Eye (tissue), 1 donor: ENCODE results near the gene UBE2QL1.

Experiments used
- DNase-seq: peaks from one replicate; pipeline ENCODE4 v3.0.0-alpha.2; 2015

Gene UBE2QL1

DNA sequence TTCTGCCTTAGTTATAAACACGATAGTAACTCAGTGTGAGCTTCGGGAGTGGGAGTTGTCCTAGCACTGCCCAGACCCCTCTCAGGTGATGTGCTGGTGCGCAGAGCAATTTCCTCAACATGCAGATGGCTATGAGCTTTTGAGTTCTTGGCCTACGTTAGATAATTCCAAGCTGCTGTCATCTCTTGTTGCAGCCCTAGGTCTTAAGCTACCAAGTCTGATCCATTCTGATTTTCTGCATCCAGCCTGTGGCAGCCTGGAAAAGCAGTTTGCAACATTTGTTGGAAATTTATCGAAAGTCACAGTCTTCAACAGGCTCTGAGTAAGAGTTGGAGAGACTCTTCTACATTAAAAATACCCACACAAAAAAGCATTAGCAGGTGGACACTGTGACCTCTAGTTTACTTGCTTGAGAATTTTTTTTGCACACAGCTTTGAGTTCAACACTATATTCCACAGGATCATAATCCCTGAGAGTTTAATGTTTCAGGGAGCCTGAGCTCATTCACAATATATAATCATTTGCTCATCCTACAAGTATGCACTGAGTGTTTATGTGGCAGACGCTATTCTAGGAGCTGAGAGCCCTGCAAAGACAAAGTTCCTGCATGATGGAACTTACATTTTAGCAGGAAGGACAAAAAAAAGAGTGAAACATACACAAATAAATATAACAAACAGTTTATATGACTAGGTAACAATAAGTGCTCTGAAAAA lies 91.6 kb downstream of the UBE2QL1 start:
- DNase-seq, result peak; percentile 32

DNA sequence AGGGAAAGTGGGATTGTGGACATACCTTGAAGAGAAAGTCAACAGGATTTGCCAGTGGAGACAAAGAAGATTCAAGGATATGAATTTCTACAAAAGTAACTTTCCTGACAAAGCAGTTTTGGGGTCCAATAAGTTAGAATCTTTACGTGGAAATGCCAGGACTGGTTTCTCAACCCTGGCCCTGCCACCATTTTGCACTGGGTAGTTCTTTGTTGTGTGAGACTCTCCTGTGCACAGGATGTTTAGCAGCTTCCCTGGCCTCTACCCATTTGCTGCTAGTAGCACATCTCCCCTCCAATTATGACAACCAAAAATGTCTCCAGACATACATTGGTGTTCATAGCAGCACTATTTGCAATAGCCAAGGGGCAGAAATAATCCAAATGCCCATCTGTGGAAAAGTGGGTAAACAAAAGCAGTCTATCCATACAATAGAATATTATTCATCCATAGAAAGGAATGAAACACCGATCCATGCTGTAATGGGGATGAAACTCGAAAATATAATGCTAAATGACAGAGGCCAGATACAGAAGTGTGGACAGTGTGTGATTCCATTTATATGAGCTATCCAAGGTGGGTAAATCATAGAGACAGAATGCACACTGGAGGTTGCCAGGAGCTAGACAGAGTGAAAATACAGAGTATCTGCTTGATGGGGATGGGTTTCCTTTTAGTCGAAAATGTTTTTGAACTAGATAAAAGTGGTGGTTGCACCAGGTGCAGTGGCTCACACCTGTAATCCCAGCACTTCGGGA lies 92.8 kb downstream of the UBE2QL1 start:
- DNase-seq, result no peak

DNA sequence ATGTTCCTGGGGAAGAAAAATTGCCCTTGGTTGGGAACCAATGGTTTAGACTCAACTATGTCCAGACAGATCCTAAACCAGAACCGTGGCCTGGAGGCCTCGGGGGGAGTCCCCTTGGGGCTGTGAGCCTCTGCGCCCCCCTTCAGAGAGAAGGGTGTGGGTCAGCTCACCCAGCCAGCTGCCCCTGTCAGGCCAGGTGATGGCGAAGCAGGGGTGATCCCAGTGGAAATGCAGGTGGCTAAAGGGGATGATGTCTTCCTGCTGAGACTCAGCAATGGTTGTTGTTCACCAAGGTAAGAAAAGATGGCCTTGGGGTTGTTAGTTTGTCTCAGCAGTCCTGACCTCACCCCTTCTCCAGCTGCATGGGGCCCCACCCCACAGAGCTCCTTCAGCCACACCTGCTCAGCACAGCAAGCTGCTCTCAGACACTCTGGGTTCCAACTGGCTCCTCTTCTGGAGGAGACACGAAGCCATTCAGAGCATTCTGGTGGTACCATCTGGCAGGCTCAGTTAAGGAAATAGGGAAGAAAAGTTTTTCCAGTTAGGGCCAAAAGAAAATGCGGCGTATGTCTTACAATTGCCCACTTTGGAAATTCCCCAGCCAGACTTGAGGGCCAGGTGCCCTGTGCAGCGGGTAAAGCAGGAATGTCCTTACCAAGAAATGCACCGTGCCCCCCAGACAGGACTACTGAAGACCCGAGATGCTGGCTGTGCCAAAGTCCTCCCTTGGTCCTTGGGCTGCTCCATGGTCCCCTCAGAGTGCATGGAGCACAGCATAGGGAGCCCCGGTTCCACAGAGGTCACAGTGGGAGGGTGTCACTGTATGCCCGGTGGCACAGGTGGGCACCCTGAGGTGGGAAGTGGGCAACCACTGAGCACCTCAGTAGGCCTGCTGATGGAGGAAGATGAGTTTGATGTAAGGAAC lies 94.0 kb downstream of the UBE2QL1 start:
- no peak for DNase-seq

DNA sequence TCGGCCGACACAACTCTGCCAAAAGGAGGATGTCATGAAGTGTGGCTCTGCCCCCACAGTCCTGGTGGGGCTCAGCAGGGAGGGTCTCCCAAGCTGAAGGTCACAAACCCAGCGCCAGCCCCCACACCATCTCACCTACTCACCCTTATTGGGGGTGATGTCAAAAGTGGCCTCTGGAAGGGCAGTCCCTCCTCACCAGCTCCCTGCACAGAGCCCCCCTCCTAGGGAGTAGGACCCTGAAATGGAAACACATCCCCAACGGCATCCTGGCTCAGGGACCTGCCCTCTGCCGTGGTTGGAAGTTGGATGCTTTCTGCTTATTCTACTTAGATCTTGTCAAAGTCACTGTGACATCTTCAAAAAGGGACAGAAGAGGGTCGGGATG lies 94.7 kb downstream of the UBE2QL1 start:
- DNase-seq, result no peak

DNA sequence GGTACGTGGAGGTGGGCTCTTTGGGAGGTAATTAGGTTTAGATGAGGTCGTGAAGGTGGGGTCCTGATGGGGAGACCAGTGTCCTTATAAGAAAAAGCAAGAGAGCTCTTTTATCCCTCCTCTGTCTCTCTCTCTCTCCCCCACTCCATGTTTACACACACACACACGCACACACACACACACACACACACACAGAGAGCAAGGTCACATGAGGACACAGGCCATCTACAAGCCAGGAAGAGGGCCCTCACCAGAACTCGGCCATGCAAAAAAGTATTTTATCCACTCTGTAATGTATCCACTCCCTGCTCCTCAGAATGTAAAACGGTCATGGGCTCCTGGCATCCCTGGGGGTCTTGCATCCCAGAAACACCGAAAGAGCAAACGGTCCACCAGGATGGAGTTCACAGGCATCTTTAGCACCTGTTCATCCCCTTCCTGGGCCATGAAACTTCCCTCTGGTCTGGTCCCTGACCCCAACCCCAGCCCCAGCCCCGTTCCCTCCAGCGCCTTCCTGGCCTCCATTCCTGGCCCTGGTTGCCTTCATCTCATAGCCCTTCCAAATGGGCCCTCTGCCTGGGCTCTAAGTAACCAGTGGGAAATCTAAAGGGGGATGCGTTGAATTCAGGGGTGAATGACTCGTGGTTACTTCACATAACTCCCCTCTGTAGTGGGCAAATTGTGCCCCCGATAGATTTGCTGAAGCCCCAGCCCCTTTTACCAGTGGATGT lies 95.3 kb downstream of the UBE2QL1 start:
- DNase-seq, result no peak
